RWPE1 (cell line): Measurements from ENCODE around the gene CORO2B.

Experiments used
- CTCF ChIA-PET: fragments of 350-600 bp; sonication (Branson Sonifier 250); formaldehyde crosslinking; extraction: SDS; loops from one replicate; lab custom pipeline; 2021; lab: Yijun Ruan, JAX
- POLR2A ChIA-PET: fragments of 400-600 bp; formaldehyde crosslinking; extraction: SDS; loops from one replicate; lab custom pipeline; 2020; ENCODE audit warnings: antibody characterized with exemption; ENCODE audit not compliant: low non-redundant PET; lab: Yijun Ruan, JAX
- DNase-seq: peaks from one replicate; pipeline ENCODE4 v3.0.0; 2012; ENCODE audit warnings: low spot score
- H3K27ac ChIP-seq: fragments of 450-650 bp; 2 replicates; pipeline ENCODE4 v1.5.1; 2017
- TF ChIP-seq, protein P1 (sequence below): fragments of 450-650 bp; conservative IDR thresholded peaks from 2 replicates; pipeline ENCODE4 v1.5.1; 2017; ENCODE audit warnings: low read depth, mild to moderate bottlenecking

The CORO2B gene

DNA sequence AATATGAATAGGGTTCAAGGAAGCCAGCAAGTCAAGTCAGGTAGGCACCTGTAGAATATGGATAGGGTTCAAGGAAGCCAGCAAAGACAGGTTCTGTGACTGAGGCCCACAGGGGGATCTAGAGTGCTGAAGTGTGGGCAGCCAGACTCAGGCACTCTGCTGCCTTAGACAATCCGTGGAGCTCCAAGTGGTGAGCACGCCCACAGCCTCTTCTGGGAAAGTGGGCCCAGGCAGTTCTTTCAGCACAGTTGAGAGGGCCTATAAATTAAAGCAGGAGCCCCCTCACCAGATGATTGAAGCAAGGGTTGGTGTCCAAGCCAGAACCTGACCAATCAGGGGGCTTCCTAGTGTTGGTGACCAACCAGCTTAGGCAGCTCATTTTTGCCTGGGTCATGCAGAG is 190.9 kb downstream of the CORO2B start:
- TF ChIP-seq, protein P1, sequence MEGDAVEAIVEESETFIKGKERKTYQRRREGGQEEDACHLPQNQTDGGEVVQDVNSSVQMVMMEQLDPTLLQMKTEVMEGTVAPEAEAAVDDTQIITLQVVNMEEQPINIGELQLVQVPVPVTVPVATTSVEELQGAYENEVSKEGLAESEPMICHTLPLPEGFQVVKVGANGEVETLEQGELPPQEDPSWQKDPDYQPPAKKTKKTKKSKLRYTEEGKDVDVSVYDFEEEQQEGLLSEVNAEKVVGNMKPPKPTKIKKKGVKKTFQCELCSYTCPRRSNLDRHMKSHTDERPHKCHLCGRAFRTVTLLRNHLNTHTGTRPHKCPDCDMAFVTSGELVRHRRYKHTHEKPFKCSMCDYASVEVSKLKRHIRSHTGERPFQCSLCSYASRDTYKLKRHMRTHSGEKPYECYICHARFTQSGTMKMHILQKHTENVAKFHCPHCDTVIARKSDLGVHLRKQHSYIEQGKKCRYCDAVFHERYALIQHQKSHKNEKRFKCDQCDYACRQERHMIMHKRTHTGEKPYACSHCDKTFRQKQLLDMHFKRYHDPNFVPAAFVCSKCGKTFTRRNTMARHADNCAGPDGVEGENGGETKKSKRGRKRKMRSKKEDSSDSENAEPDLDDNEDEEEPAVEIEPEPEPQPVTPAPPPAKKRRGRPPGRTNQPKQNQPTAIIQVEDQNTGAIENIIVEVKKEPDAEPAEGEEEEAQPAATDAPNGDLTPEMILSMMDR, result no peak
- DNase-seq, result no peak
- H3K27ac ChIP-seq, result no peak overlapping the region
- ChIA-PET CTCF (no interaction called here), POLR2A (no interaction called here)

DNA sequence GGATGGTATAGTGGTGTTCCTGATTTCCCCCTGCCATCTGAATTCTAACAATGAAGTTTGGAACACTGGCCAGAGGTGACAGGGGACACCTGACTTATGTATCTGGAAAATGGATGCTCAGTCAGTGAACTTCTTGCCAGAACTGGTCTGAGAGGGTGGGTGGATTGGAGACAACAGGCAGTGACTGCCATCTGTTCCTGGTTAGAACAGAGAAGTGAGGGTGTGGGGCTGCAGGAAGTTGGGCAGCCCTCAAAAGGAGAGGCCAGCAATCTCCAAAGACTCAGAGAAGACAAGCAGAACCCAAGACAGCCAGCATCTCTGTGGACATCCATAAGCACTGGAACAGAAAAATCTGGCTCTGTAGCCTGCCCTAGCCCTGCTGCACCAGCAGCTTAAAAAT is 191.4 kb downstream of the CORO2B start:
- H3K27ac ChIP-seq, result no peak overlapping the region
- no peak for DNase-seq
- TF ChIP-seq, protein P1, result no peak
- ChIA-PET CTCF (no interaction called here), POLR2A (no interaction called here)

DNA sequence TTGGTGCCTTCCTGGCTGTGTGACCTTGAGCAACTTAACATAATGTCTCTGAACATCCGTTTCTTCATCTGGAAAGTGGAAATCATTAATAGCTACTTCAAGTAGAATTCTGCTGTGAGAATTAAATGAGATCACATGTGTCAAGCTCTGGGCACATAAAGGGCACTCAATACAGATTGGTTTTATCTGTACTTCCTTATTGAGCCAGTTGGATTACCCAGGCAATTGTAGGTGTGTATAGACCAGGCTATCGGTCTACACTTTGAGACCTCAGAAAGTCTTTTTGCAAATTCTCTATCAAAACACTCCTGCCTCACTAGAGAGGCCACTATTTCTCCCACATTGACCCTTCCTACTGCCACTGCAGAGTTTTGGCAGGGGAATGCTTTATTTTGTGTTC is 194.2 kb downstream of the CORO2B start:
- ChIA-PET CTCF (interaction anchor here (0.5 to 1.3 kb wide), 2 partner anchors 152 to 277 kb away, joined by 3 to 6 read pairs; no protein-coding TSS in a partner anchor), POLR2A (interaction anchor here (0.6 kb wide), 1 partner anchor 48 kb away, joined by 3 read pairs; the partner anchor contains the start of gene ANP32A)
- H3K27ac ChIP-seq, result no peak overlapping the region
- TF ChIP-seq, protein P1, result no peak
- DNase-seq, result no peak

DNA sequence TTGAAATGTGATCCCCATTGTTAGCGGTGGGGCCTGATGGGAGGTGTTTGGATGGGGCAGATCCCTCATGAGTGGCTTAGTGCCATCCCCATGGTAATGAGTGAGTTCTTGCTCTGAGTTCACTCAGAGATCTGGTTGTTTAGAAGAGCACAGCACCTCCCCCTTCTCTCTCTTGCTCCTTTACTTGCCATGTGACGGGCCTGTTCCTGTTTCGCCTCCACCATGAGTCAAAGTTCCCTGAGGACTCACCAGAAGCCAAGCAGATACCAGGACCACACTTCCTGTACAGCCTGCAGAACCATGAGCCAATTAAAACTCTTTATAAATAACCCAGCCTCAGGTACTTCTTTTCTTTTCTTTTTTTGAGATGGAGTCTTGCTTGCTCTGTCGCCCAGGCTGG is 195.3 kb downstream of the CORO2B start:
- no peak for DNase-seq
- POLR2A ChIA-PET, result no interaction called here
- TF ChIP-seq, protein P1, result no peak
- H3K27ac ChIP-seq, result no peak overlapping the region
- CTCF ChIA-PET, result no interaction called here

DNA sequence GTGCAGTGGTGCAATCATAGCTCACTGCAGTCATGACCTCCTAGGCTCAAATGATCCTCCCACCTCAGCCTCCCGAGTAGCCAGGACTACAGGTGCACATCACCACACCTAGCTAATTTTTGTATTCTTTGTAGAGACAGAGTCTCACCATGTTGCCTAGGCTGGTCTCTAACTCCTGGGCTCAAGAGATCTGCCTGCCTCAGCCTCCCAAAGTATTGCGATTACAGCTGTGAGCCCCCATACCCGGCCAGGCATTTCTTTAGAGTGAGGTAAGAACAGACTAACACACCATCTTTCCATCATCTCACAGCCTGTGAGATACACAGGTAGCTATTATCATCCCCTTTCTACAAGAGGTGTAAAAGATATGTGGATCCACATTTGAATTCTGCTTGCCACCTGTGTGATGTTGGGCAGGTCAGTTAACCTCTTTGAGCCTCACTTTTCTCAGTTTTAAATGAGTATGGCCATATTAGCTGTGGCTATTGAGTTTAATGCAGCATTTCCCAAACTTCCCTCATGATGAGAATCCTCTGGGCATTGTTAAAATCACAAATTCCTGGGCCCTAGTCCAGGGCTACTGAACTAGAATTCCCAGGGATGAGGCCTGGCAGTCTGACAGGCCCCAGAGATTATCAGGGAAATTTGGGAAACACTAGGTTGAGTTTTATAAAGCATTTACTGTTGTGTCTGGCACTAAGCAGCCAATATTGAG is 195.9 kb downstream of the CORO2B start:
- TF ChIP-seq, protein P1, result no peak
- ChIA-PET POLR2A (no interaction called here), CTCF (no interaction called here)
- H3K27ac ChIP-seq, result no peak overlapping the region
- no peak for DNase-seq

DNA sequence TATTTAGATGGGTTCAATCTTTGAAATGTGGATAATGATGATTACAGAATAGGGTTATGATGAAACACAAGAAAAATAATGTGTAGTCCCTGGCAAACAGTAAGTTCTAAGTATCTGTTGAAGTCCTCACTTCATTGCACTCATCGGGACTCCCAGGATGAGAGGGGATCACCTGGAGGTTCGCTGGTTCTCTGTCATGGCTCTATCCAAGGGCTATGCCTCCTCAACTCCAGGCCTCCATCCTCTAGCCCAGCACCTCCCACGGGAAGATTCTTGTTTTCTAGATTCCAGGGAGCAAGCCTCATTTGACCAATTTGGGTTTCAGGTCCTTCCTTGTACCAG is 196.4 kb downstream of the CORO2B start:
- TF ChIP-seq, protein P1, result no peak
- ChIA-PET POLR2A (no interaction called here), CTCF (no interaction called here)
- no peak for DNase-seq
- no peak overlapping the region for H3K27ac ChIP-seq
